MCF 10A (cell line): Measurements from ENCODE around the gene ALDH7A1. TPM values are rescaled to one million over a fixed set of nuclear protein-coding genes. Genes with fewer than 3 reads are reported as not detected.
"Not testable (repeated sequence)": the region's sequence is repeated elsewhere in the genome, so short reads cannot be mapped to it uniquely, and the experiment has no call there.

ENCODE experiments used
- BruUV-seq: library from RNA; stranded (reverse); fragments of 400-500 nt; replicated peaks from 2 replicates; lab custom pipeline; 2021; lab: Mats Ljungman, UMichigan
- CTCF ChIA-PET: fragments of 300-600 bp; sonication (Branson Sonifier 250); formaldehyde crosslinking; extraction: SDS; loops from one replicate; lab custom pipeline; 2021; ENCODE audit warnings: antibody characterized with exemption, inconsistent platforms; lab: Yijun Ruan, JAX
- POLR2A ChIA-PET: fragments of 300-600, 350-650 bp; sonication (Branson Sonifier 250); formaldehyde crosslinking; extraction: SDS; loops from one replicate; lab custom pipeline; 2020; ENCODE audit warnings: antibody characterized with exemption, inconsistent platforms; lab: Yijun Ruan, JAX
- DNase-seq: peaks from one replicate; pipeline ENCODE4 v3.0.0-alpha.2; 2018; ENCODE audit not compliant: unreplicated experiment
- H3K27ac Mint-ChIP-seq: one replicate; pipeline ENCODE4 v1.8.0; 2022; ENCODE audit warnings: mild to moderate bottlenecking, low read depth, mixed read lengths; ENCODE audit not compliant: unreplicated experiment
- H3K27me3 Mint-ChIP-seq: one replicate; pipeline ENCODE4 v1.8.0; 2022; ENCODE audit warnings: mixed read lengths; ENCODE audit not compliant: insufficient read depth, unreplicated experiment
- H3K36me3 Mint-ChIP-seq: one replicate; pipeline ENCODE4 v1.8.0; 2022; ENCODE audit warnings: mild to moderate bottlenecking, moderate library complexity, mixed read lengths; ENCODE audit not compliant: insufficient read depth, unreplicated experiment
- H3K4me1 Mint-ChIP-seq: one replicate; pipeline ENCODE4 v1.8.0; 2022; ENCODE audit warnings: mixed read lengths; ENCODE audit not compliant: insufficient read depth, unreplicated experiment
- H3K4me3 Mint-ChIP-seq: one replicate; pipeline ENCODE4 v1.8.0; 2022; ENCODE audit warnings: mild to moderate bottlenecking, moderate library complexity, mixed read lengths; ENCODE audit not compliant: unreplicated experiment
- H3K9me3 Mint-ChIP-seq: one replicate; pipeline ENCODE4 v1.8.0; 2022; ENCODE audit warnings: mixed read lengths; ENCODE audit not compliant: unreplicated experiment
- CTCF ChIP-seq: fragments of 200-600 bp; IDR thresholded peaks from one replicate; pipeline ENCODE4 v1.8.0; 2022; ENCODE audit warnings: antibody characterized with exemption, mild to moderate bottlenecking; ENCODE audit not compliant: unreplicated experiment
- intact Hi-C: fragments of 100-400 bp; cut with micrococcal nuclease; formaldehyde crosslinking; loops from 2 replicates; pipeline ENCODE4 v1.14.1; 2022
- total RNA-seq: library from RNA; stranded (reverse); gene quantifications from 2 replicates; pipeline ENCODE4 v1.2.3, GENCODE V29; 2022

The ALDH7A1 gene
- total RNA-seq, 1 experiment from 2014 or later, result 89.1 TPM

- H3K27me3 Mint-ChIP-seq, result no peaks in the 10 kb centered on the region
- H3K9me3 Mint-ChIP-seq, result no peaks in the 10 kb centered on the region
- H3K4me1 Mint-ChIP-seq, result no peaks in the 10 kb centered on the region
- H3K4me3 Mint-ChIP-seq, result no peak overlapping the region
- BruUV-seq, result no TSS peak
- H3K36me3 Mint-ChIP-seq, result peaks cover 86% of the 10 kb centered on the region
- ChIA-PET POLR2A (interaction anchor here (1.1 kb wide), 1 partner anchor 31 kb away, joined by 5 read pairs; no protein-coding TSS in a partner anchor), CTCF (interaction anchor here (0.9 to 1.5 kb wide), 3 partner anchors 209 to 240 kb away, joined by 3 to 5 read pairs (median 4); no protein-coding TSS in a partner anchor)
- intact Hi-C loops, result no loop called here
- peak overlapping the region; percentile 23 for H3K27ac Mint-ChIP-seq
- no peak for TF ChIP-seq CTCF
- DNase-seq, result no peak
Observed at GRCh38 chr5:126562823-126563222, 32.2 kb downstream of the ALDH7A1 start.

- ChIA-PET CTCF (interaction anchor here (0.5 to 1.5 kb wide), 6 partner anchors 21 to 666 kb away, joined by 3 to 5 read pairs (median 3); partner anchors contain the start of gene PHAX), POLR2A (interaction anchor here (1.0 kb wide), 1 partner anchor 11 kb away, joined by 3 read pairs; no protein-coding TSS in a partner anchor)
- DNase-seq, result peak; percentile 16
- Mint-ChIP-seq H3K36me3 (peaks cover 86% of the 10 kb centered on the region), H3K4me1 (no peaks in the 10 kb centered on the region), H3K9me3 (no peaks in the 10 kb centered on the region), H3K4me3 (no peak overlapping the region), H3K27ac (no peak overlapping the region), H3K27me3 (no peaks in the 10 kb centered on the region)
- intact Hi-C loops, result no loop called here
- no TSS peak for BruUV-seq
- TF ChIP-seq CTCF, result no peak
Observed at GRCh38 chr5:126561908-126562307, 33.1 kb downstream of the ALDH7A1 start.

DNA sequence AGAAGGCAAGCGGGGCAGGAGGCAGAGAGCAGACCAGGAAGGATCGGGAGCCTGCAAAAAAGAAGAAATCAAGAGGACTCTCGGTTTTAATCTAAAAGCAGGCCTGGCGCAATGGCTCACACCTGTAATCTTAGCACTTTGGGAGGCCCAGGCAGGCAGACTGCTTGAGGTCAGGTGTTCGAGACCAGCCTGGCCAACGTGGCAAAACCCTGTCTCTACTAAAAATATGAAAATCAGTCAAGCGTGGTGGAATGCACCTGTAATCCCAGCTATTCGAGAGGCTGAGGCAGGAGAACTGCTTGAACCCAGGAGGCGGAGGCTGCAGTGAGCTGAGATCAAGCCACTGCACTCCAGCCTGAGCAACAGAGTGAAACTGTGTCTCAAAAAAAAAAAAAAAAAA is 39.9 kb downstream of the ALDH7A1 start:
- CTCF ChIA-PET, result interaction anchor here (0.6 to 2.1 kb wide), 3 partner anchors 16 to 124 kb away, joined by 3 to 5 read pairs (median 3); partner anchors contain the start of gene PHAX
- Mint-ChIP-seq H3K36me3 (peaks cover 99% of the 10 kb centered on the region), H3K27ac (peak overlapping the region; percentile 8)
- DNase-seq, H3K27me3 Mint-ChIP-seq, H3K9me3 Mint-ChIP-seq, intact Hi-C loops, H3K4me1 Mint-ChIP-seq, H3K4me3 Mint-ChIP-seq, BruUV-seq: not testable (repeated sequence)
- POLR2A ChIA-PET, result interaction anchor here (1.0 kb wide), 1 partner anchor 8 kb away, joined by 3 read pairs; no protein-coding TSS in a partner anchor

DNA sequence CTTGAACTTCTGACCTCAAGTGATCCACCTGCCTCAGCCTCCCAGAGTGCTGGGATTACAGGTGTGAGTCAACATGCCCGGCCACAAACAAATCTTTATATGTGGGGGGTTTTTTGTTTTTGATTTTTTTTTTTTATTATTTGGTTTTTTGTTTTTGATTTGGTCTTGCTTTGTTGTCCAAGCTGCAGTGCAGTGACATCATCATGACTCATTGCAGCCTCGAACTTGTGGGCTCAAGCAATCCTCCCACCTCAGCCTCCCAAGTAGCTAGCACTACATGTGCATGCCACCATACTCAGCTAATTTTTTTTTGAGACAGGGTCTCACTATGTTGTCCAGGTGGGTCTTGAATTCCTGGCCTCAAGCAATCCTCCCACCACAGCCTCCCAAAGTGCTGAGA is 42.4 kb downstream of the ALDH7A1 start:
- BruUV-seq, result no TSS peak
- POLR2A ChIA-PET, result no interaction called here

More for the DNA sequence above, 42.4 kb downstream of the ALDH7A1 start:
- TF ChIP-seq CTCF, result no peak
- H3K4me1 Mint-ChIP-seq, result no peaks in the 10 kb centered on the region
- CTCF ChIA-PET, result interaction anchor here (0.8 to 0.9 kb wide), 2 partner anchors 13 to 14 kb away, joined by 3 to 5 read pairs; no protein-coding TSS in a partner anchor
- H3K27ac Mint-ChIP-seq, result no peak overlapping the region
- intact Hi-C loops, result no loop called here
- H3K36me3 Mint-ChIP-seq, result peaks cover 100% of the 10 kb centered on the region
- no peaks in the 10 kb centered on the region for H3K9me3 Mint-ChIP-seq
- no peaks in the 10 kb centered on the region for H3K27me3 Mint-ChIP-seq
- no peak overlapping the region for H3K4me3 Mint-ChIP-seq
- no peak for DNase-seq
